Measurements from ENCODE around the gene MGAT3. TPM values are rescaled to one million over a fixed set of nuclear protein-coding genes. Genes with fewer than 3 reads are reported as not detected.

MGAT3 gene
- total RNA-seq, 2 donors from 2014 or later, result 8.9 to 19.1 TPM

GRCh38 chr22:39419096-39419495 is 37.7 kb upstream of the MGAT3 start:
- Histone ChIP-seq H3K27me3 (no peaks in the 10 kb centered on the region), H3K4me3 (no peak overlapping the region), H3K27ac (no peak overlapping the region), H3K36me3 (peaks cover 14% of the 10 kb centered on the region), H3K9ac (ENCODE audit: low read depth in 2 of 2, low read length in 2 of 2) (no peak overlapping the region), H3K4me1 (no peaks in the 10 kb centered on the region), H3K9me3 (no peaks in the 10 kb centered on the region)
- TF ChIP-seq, protein P1, sequence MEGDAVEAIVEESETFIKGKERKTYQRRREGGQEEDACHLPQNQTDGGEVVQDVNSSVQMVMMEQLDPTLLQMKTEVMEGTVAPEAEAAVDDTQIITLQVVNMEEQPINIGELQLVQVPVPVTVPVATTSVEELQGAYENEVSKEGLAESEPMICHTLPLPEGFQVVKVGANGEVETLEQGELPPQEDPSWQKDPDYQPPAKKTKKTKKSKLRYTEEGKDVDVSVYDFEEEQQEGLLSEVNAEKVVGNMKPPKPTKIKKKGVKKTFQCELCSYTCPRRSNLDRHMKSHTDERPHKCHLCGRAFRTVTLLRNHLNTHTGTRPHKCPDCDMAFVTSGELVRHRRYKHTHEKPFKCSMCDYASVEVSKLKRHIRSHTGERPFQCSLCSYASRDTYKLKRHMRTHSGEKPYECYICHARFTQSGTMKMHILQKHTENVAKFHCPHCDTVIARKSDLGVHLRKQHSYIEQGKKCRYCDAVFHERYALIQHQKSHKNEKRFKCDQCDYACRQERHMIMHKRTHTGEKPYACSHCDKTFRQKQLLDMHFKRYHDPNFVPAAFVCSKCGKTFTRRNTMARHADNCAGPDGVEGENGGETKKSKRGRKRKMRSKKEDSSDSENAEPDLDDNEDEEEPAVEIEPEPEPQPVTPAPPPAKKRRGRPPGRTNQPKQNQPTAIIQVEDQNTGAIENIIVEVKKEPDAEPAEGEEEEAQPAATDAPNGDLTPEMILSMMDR (IDR thresholded peaks at IDR 0.05), result no peak
- no peak for DNase-seq
- intact Hi-C loops (cut with DNase I), result no loop called here

- Histone ChIP-seq H3K9me3 (no peaks in the 10 kb centered on the region), H3K27ac (no peak overlapping the region), H3K27me3 (no peaks in the 10 kb centered on the region), H3K36me3 (peaks cover 14% of the 10 kb centered on the region), H3K4me1 (no peaks in the 10 kb centered on the region), H3K4me3 (no peak overlapping the region), H3K9ac (ENCODE audit: low read depth in 2 of 2, low read length in 2 of 2) (no peak overlapping the region)
- intact Hi-C loops (cut with DNase I), result no loop called here
- TF ChIP-seq, protein P1 (IDR thresholded peaks at IDR 0.05), result no peak
- DNase-seq, result no peak
Measured at GRCh38 chr22:39419911-39420310, 36.9 kb upstream of the MGAT3 start.

DNA sequence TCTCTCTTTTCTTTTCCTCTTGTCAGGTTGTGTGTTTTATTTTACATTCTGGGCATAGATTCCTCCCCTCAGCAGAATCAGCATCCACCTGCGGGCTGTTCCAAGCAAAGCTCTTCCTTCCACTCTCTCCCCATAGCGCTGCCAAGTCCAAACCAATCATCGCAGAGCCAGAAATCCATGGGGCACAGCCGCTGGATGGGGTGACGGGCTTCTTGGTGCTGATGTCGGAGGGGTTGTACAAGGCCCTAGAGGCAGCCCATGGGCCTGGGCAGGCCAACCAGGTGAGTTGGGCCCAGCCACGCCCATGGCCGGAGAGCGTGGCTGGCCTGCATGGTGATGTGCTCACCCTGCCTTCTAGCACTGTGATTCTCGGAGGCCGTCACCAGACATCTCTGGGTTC is 35.1 kb upstream of the MGAT3 start:
- H3K9ac ChIP-seq (ENCODE audit: low read depth in 2 of 2, low read length in 2 of 2), result no peak overlapping the region
- H3K27me3 ChIP-seq, result no peaks in the 10 kb centered on the region
- DNase-seq, result no peak
- no peak overlapping the region for H3K4me3 ChIP-seq
- intact Hi-C loops (cut with DNase I), result no loop called here
- no peaks in the 10 kb centered on the region for H3K4me1 ChIP-seq
- H3K36me3 ChIP-seq, result peaks cover 14% of the 10 kb centered on the region
- no peaks in the 10 kb centered on the region for H3K9me3 ChIP-seq
- TF ChIP-seq, protein P1 (IDR thresholded peaks at IDR 0.05), result no peak
- H3K27ac ChIP-seq, result no peak overlapping the region

DNA sequence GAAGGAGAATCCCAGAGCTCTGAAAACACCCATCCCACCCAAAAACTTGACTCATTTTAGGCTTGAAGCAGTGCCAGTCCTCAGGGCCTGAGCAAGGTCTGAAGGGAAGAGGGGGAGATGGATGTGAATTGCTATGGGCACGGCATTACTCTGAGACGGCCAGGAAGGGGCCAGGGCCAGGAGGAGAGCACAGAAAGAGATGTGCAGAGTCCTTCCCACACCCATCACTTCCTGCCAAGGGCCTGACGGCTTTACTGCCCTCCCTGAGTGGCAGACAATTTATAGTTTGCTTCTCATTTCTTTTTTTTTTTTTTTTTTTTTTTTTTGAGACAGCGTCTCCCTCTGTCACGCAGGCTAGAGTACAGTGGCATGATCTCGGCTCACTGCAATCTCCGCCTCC is 34.7 kb upstream of the MGAT3 start:
- intact Hi-C loops (cut with DNase I), result no loop called here
- no peak overlapping the region for H3K9ac ChIP-seq (ENCODE audit: low read depth in 2 of 2, low read length in 2 of 2)
- no peak overlapping the region for H3K4me3 ChIP-seq
- no peaks in the 10 kb centered on the region for H3K9me3 ChIP-seq
- H3K27me3 ChIP-seq, result no peaks in the 10 kb centered on the region
- TF ChIP-seq, protein P1 (IDR thresholded peaks at IDR 0.05), result no peak
- no peak overlapping the region for H3K27ac ChIP-seq
- H3K36me3 ChIP-seq, result peaks cover 14% of the 10 kb centered on the region
- DNase-seq, result no peak
- H3K4me1 ChIP-seq, result no peaks in the 10 kb centered on the region

DNA sequence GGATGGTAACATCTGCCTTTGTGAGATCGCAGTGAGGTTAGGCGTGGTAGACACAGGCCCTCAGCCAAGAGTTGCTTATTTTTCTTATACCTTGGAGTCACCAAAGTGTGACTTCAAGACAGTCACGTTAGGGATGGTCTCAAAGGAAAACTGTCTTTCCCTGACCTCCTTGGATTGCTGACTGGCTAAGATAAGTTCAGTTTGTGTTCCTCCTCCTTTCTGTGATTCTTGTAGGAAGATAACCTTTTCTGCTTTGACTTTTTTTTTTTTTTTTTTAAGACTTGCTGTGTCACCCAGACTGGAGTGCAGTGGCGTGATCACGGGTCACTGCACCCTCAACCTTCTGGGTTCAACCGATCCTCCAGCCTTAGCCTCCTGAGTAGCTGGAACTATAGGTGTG is 34.1 kb upstream of the MGAT3 start:
- H3K4me1 ChIP-seq, result no peaks in the 10 kb centered on the region
- no peaks in the 10 kb centered on the region for H3K9me3 ChIP-seq
- no peak overlapping the region for H3K9ac ChIP-seq (ENCODE audit: low read depth in 2 of 2, low read length in 2 of 2)
- H3K4me3 ChIP-seq, result no peak overlapping the region
- H3K27me3 ChIP-seq, result no peaks in the 10 kb centered on the region
- TF ChIP-seq, protein P1 (IDR thresholded peaks at IDR 0.05), result no peak
- intact Hi-C loops (cut with DNase I), result no loop called here
- no peak overlapping the region for H3K27ac ChIP-seq
- no peak for DNase-seq
- peaks cover 14% of the 10 kb centered on the region for H3K36me3 ChIP-seq

DNA sequence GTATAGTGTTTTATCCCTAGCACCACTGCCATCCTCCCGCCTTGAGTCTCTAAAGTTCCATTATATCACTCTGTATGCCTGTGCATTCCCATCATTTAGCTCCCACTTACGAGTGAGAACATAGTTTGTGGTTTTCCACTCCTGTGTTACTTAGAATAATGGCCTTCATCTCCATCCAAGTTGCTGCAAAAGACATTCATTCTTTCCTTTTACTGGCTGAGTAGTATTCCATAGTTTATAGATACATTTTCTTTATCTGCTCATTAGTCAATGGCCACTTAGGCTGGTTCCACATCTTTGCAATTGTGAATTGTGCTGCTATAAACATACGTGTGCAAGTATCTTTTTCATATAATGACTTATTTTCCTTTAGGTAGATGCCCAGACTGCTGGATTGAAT is 32.8 kb upstream of the MGAT3 start:
- no peak for DNase-seq
- intact Hi-C loops (cut with DNase I), result no loop called here
- peaks cover 7% of the 10 kb centered on the region for H3K36me3 ChIP-seq

More for the DNA sequence above, 32.8 kb upstream of the MGAT3 start:
- Histone ChIP-seq H3K9me3 (no peaks in the 10 kb centered on the region), H3K9ac (ENCODE audit: low read depth in 2 of 2, low read length in 2 of 2) (no peak overlapping the region), H3K27me3 (no peaks in the 10 kb centered on the region), H3K4me3 (no peak overlapping the region), H3K27ac (no peak overlapping the region), H3K4me1 (no peaks in the 10 kb centered on the region)
- TF ChIP-seq, protein P1 (IDR thresholded peaks at IDR 0.05), result no peak

Data from colonic mucosa (tissue), 4 donors.